ENCODE data around the gene OPA1. TPM values are rescaled to one million over a fixed set of nuclear protein-coding genes. Genes with fewer than 3 reads are reported as not detected.
"Not testable (repeated sequence)": the region's sequence is repeated elsewhere in the genome, so short reads cannot be mapped to it uniquely, and the experiment has no call there.

OPA1 gene
- total RNA-seq, 1 donor from 2014 or later: 38.5 TPM

DNA sequence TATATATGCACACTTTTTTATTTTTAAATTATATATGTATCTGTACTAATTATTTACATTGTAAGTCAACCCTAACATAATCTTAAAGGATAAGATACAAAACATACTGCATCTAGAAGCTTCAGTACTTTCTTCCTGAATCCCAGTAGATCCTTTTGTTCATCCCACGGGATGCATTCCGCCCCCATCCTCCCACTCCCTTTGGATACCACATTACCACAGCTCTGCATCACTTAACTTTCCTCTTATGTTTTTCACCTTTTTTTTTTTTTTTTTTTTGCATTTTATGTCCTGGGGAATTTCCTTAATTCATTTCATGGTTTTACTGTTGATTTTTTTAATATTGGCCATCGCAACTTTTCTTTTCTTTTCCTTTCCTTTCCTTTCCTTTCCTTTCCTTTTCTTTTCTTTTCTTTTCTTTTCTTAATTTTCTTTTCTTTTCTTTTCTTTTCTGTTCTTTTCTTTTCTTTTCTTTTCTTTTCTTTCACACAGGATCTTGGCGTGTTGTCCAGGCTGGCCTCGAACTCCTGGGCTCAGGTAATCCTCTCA is 3.0 kb downstream of the OPA1 start:
- intact Hi-C loops (cut with DNase I): no loop called here
- Histone ChIP-seq H3K4me3 (no peak overlapping the region), H3K9me3 (no peaks in the 10 kb centered on the region), H3K36me3 (no peaks in the 10 kb centered on the region), H3K27ac (no peak overlapping the region), H3K27me3 (no peaks in the 10 kb centered on the region), H3K4me1 (peaks cover 34% of the 10 kb centered on the region)
- DNase-seq (ENCODE audit: extremely low spot score in 2 of 2): no peak
- TF ChIP-seq POLR2A (IDR thresholded peaks at IDR 0.05) (no peak), POLR2AphosphoS5 (IDR thresholded peaks at IDR 0.05; ENCODE audit: insufficient read depth in 1 of 2, low read depth in 1 of 2) (no peak)
- TF ChIP-seq, protein P1, sequence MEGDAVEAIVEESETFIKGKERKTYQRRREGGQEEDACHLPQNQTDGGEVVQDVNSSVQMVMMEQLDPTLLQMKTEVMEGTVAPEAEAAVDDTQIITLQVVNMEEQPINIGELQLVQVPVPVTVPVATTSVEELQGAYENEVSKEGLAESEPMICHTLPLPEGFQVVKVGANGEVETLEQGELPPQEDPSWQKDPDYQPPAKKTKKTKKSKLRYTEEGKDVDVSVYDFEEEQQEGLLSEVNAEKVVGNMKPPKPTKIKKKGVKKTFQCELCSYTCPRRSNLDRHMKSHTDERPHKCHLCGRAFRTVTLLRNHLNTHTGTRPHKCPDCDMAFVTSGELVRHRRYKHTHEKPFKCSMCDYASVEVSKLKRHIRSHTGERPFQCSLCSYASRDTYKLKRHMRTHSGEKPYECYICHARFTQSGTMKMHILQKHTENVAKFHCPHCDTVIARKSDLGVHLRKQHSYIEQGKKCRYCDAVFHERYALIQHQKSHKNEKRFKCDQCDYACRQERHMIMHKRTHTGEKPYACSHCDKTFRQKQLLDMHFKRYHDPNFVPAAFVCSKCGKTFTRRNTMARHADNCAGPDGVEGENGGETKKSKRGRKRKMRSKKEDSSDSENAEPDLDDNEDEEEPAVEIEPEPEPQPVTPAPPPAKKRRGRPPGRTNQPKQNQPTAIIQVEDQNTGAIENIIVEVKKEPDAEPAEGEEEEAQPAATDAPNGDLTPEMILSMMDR (IDR thresholded peaks at IDR 0.05): no peak

- H3K36me3 ChIP-seq: no peaks in the 10 kb centered on the region
- TF ChIP-seq POLR2AphosphoS5 (IDR thresholded peaks at IDR 0.05; ENCODE audit: insufficient read depth in 1 of 2, low read depth in 1 of 2) (no peak), POLR2A (IDR thresholded peaks at IDR 0.05) (no peak)
- TF ChIP-seq, protein P1 (IDR thresholded peaks at IDR 0.05): no peak
- no peaks in the 10 kb centered on the region for H3K27me3 ChIP-seq
- no peak overlapping the region for H3K4me3 ChIP-seq
- peaks cover 32% of the 10 kb centered on the region for H3K4me1 ChIP-seq
- intact Hi-C loops (cut with DNase I): no loop called here
- no peak overlapping the region for H3K27ac ChIP-seq
- no peak for DNase-seq (ENCODE audit: extremely low spot score in 2 of 2)
- no peaks in the 10 kb centered on the region for H3K9me3 ChIP-seq
Observed at GRCh38 chr3:193598202-193598601, 5.2 kb downstream of the OPA1 start.

DNA sequence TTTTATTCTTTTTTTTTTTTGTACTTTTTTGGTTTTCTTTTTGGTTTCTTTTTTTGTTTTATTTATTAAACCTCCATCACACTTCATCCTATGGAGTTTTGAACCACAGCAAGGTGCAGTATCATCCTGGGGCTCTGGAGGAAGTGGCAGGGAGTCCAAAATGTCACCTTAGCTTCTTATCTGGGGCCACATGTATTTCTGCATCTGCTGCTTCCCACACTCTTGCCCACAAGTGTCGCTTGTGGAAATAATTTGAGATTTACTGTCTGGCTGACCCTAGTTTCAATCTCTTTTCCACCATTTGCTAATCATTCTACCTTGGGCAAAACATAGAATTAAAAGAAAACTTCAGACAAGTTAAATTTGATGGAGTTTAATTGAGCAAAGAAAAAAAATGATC is 6.4 kb downstream of the OPA1 start:
- intact Hi-C loops (cut with DNase I): no loop called here
- TF ChIP-seq POLR2A (IDR thresholded peaks at IDR 0.05) (no peak), POLR2AphosphoS5 (IDR thresholded peaks at IDR 0.05; ENCODE audit: insufficient read depth in 1 of 2, low read depth in 1 of 2) (no peak)
- DNase-seq (ENCODE audit: extremely low spot score in 2 of 2): no peak
- Histone ChIP-seq H3K27ac (no peak overlapping the region), H3K4me1 (peaks cover 25% of the 10 kb centered on the region), H3K9me3 (no peaks in the 10 kb centered on the region), H3K4me3 (no peak overlapping the region), H3K27me3 (no peaks in the 10 kb centered on the region), H3K36me3 (no peaks in the 10 kb centered on the region)

DNA sequence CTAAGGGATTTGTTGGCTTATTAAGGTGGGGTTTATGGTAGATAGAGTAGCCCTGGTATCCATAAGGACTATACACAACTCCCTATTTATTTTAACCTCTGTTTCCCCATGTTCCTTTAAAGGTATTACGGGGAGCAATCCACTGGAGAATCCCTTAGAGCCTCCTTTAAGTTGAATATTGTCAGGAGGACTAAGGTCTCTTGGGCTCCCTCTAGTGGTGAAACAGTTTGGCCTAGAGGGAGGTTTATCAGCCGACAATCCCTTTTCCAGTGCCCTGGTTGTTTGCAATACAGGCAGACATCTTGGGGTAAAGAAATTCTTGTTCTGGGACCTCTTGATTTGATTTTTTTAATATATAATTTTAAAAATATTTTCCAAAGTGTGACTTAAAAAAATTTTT is 12.9 kb downstream of the OPA1 start:
- Histone ChIP-seq H3K4me3 (no peak overlapping the region), H3K27me3 (no peaks in the 10 kb centered on the region), H3K4me1 (peaks cover 7% of the 10 kb centered on the region), H3K27ac (no peak overlapping the region), H3K9me3 (no peaks in the 10 kb centered on the region), H3K36me3 (no peaks in the 10 kb centered on the region)
- no peak for TF ChIP-seq POLR2AphosphoS5 (IDR thresholded peaks at IDR 0.05; ENCODE audit: insufficient read depth in 1 of 2, low read depth in 1 of 2)
- no peak for TF ChIP-seq POLR2A (IDR thresholded peaks at IDR 0.05)
- TF ChIP-seq, protein P1 (IDR thresholded peaks at IDR 0.05): peak; percentile 16 to 39 (median 29)
- intact Hi-C loops (cut with DNase I): no loop called here
- no peak for DNase-seq (ENCODE audit: extremely low spot score in 2 of 2)

- H3K36me3 ChIP-seq; intact Hi-C loops (cut with DNase I); H3K9me3 ChIP-seq; H3K27me3 ChIP-seq; H3K27ac ChIP-seq; H3K4me3 ChIP-seq; DNase-seq (ENCODE audit: extremely low spot score in 2 of 2); H3K4me1 ChIP-seq: not testable (repeated sequence)
Observed at GRCh38 chr3:193606892-193607291, 13.9 kb downstream of the OPA1 start.

GRCh38 chr3:193610516-193610915 is 17.5 kb downstream of the OPA1 start:
- H3K27ac ChIP-seq; intact Hi-C loops (cut with DNase I); H3K9me3 ChIP-seq; H3K4me3 ChIP-seq; H3K4me1 ChIP-seq; H3K27me3 ChIP-seq; DNase-seq (ENCODE audit: extremely low spot score in 2 of 2): not testable (repeated sequence)
- peaks cover 0 to 17% of the 10 kb centered on the region in 2 donors for H3K36me3 ChIP-seq
